Natural killer cell (primary cell): Measurements from ENCODE around the gene CERS6. TPM values are rescaled to one million over a fixed set of nuclear protein-coding genes. Genes with fewer than 3 reads are reported as not detected.

Source experiments
- ATAC-seq, 3 donors: fragments of 150-1000 bp in 2 of 3; fragments of 200-7000 bp in 1 of 3; cut with Tn5 transposase; 1 replicate in 1 of 3; 2 replicates in 2 of 3; pipeline ENCODE4 v1.10.0; 2021; ENCODE audit warnings: mild to moderate bottlenecking in 2 of 3, moderate library complexity in 2 of 3
- DNase-seq, 2 donors: peaks; one replicate each; pipeline versions ENCODE4 v3.0.0 to v3.0.0-alpha.2; 2013 to 2021; ENCODE audit warnings: mixed read lengths in 1 of 2
- H3K27ac ChIP-seq: one replicate; pipeline ENCODE4 v1.5.1; 2013; ENCODE audit warnings: mild to moderate bottlenecking, low read length
- H3K27me3 ChIP-seq: one replicate; pipeline ENCODE4 v1.6.1; 2013; ENCODE audit warnings: low read length; ENCODE audit not compliant: control insufficient read depth, insufficient read depth
- H3K36me3 ChIP-seq: one replicate; pipeline ENCODE4 v1.6.1; 2013; ENCODE audit warnings: low read length; ENCODE audit not compliant: control insufficient read depth, insufficient read depth
- H3K4me1 ChIP-seq: one replicate; pipeline ENCODE4 v1.6.1; 2013; ENCODE audit warnings: low read length; ENCODE audit not compliant: control insufficient read depth, insufficient read depth
- H3K4me3 ChIP-seq: one replicate; pipeline ENCODE4 v1.5.1; 2013; ENCODE audit warnings: low read length
- H3K9me3 ChIP-seq: one replicate; pipeline ENCODE4 v1.6.1; 2013; ENCODE audit warnings: low read length; ENCODE audit not compliant: control insufficient read depth, insufficient read depth
- H3K27ac Mint-ChIP-seq, 2 donors: one replicate each; pipeline ENCODE4 v1.8.0; 2022; ENCODE audit warnings: mild to moderate bottlenecking in 2 of 2, mixed read lengths in 2 of 2, moderate library complexity in 1 of 2
- H3K27me3 Mint-ChIP-seq, 2 donors: one replicate each; pipeline ENCODE4 v1.8.0; 2022; ENCODE audit warnings: low read depth in 2 of 2, mixed read lengths in 2 of 2
- H3K36me3 Mint-ChIP-seq: one replicate; pipeline ENCODE4 v1.8.0; 2022; ENCODE audit warnings: mixed read lengths
- H3K4me1 Mint-ChIP-seq, 2 donors: one replicate each; pipeline ENCODE4 v1.8.0; 2022; ENCODE audit warnings: mixed read lengths in 2 of 2
- H3K4me3 Mint-ChIP-seq: one replicate; pipeline ENCODE4 v1.8.0; 2022; ENCODE audit warnings: mild to moderate bottlenecking, moderate library complexity, mixed read lengths
- H3K9me3 Mint-ChIP-seq, 2 donors: one replicate each; pipeline ENCODE4 v1.8.0; 2022; ENCODE audit warnings: mixed read lengths in 2 of 2
- WGBS: methylation state at CpG from one replicate; pipeline ENCODE4 v1.1.7; 2013; ENCODE audit warnings: missing lambda C conversion rate; ENCODE audit not compliant: insufficient coverage; 5-methylcytosine and 5-hydroxymethylcytosine counted together
- intact Hi-C: fragments of 100-400 bp; cut with micrococcal nuclease; formaldehyde crosslinking; loops from one replicate; pipeline ENCODE4 v1.14.2; 2022
- total RNA-seq, 4 donors: library from RNA; stranded (reverse); fragments of 120-200 nt in 1 of 4; gene quantifications; one replicate each; pipeline versions ENCODE4 v1.2.3 to v1.2.4, GENCODE V29; 2013 to 2022
- TF ChIP-seq, protein P1 (sequence below): fragments of 200-600 bp; IDR thresholded peaks from one replicate; pipeline ENCODE4 v1.8.0; 2022; ENCODE audit warnings: antibody characterized with exemption

Gene CERS6
- total RNA-seq, 3 donors from 2014 or later (not counting 1 experiment from before 2014, with no cell fraction given), result 9.1 to 13.5 (median 11.8) TPM

DNA sequence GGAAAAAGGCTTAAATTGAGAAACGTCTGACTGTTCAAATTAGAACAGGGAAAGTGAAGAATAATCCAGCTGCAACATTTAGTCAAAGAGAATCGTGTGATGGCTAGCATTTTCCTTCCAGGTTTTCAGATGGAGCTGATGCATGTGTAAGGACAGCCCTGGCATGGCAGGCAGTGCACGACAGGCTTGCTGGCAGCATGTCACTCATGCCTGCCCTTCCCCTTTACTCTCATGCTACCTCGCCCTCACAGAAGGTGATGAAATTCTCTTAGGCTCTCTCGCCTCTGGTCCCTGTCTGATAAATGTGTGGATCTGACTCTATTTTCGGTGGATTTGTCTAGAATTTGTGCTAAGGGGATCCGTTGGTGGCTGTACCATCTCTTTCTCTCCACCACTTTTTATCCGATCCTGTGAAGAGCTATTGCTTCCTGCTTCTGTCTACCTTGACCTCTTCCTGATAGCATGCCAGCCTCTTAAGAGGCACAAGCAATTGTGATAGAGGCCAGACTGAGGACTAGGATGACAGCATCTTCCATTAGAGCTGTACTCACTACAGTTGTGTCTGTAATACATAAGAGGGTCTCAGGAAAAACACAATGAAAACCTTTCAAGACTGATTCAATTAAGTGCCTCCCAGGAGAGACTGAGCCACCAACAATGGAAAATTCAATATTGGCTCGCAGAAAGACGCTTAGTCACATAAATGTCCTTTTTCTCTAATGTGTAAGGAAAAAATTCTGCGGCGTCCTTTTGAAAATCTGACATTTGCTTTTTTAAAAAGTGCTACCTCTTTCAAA, 280.8 kb downstream of the CERS6 start:
- Histone ChIP-seq H3K27ac (no peak overlapping the region), H3K9me3 (no peaks in the 10 kb centered on the region), H3K4me1 (peaks cover 6% of the 10 kb centered on the region), H3K36me3 (no peaks in the 10 kb centered on the region), H3K27me3 (no peaks in the 10 kb centered on the region), H3K4me3 (no peak overlapping the region)
- no peaks in the 10 kb centered on the region for H3K27me3 Mint-ChIP-seq
- intact Hi-C loops, result no loop called here
- no peaks in the 10 kb centered on the region for H3K9me3 Mint-ChIP-seq
- ATAC-seq (no peak), DNase-seq (no peak)
- H3K4me3 Mint-ChIP-seq, result peak overlapping the region; percentile 51
- no peaks in the 10 kb centered on the region for H3K36me3 Mint-ChIP-seq
- TF ChIP-seq, protein P1, sequence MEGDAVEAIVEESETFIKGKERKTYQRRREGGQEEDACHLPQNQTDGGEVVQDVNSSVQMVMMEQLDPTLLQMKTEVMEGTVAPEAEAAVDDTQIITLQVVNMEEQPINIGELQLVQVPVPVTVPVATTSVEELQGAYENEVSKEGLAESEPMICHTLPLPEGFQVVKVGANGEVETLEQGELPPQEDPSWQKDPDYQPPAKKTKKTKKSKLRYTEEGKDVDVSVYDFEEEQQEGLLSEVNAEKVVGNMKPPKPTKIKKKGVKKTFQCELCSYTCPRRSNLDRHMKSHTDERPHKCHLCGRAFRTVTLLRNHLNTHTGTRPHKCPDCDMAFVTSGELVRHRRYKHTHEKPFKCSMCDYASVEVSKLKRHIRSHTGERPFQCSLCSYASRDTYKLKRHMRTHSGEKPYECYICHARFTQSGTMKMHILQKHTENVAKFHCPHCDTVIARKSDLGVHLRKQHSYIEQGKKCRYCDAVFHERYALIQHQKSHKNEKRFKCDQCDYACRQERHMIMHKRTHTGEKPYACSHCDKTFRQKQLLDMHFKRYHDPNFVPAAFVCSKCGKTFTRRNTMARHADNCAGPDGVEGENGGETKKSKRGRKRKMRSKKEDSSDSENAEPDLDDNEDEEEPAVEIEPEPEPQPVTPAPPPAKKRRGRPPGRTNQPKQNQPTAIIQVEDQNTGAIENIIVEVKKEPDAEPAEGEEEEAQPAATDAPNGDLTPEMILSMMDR, result no peak
- WGBS, result 90% methylated on average over 10 of the region's 12 CpGs
- H3K27ac Mint-ChIP-seq, result peak overlapping the region; percentile 64 to 88
- peaks cover 46% of the 10 kb centered on the region in 2 donors for H3K4me1 Mint-ChIP-seq

DNA sequence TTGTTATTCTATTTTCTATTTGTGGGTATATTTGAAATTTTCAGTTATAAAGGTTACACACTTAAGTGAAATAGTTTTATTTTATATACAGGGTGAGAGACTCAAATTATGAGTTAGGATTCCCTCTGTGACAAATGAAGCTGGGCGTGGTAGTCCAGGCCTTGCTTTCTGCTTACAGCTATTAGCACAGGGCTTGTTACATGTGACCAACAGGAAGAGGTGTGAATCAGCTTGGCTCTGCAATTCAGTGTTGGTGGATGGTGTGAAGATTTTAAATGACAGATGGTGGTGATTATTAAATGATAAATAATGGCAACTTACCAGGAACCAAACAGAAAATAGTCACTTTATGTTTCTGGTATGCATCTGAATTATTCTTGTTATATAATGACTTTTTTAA, 282.0 kb downstream of the CERS6 start:
- H3K9me3 Mint-ChIP-seq, result no peaks in the 10 kb centered on the region
- peak overlapping the region; percentile 64 to 88 for H3K27ac Mint-ChIP-seq
- H3K27me3 Mint-ChIP-seq, result no peaks in the 10 kb centered on the region

DNA sequence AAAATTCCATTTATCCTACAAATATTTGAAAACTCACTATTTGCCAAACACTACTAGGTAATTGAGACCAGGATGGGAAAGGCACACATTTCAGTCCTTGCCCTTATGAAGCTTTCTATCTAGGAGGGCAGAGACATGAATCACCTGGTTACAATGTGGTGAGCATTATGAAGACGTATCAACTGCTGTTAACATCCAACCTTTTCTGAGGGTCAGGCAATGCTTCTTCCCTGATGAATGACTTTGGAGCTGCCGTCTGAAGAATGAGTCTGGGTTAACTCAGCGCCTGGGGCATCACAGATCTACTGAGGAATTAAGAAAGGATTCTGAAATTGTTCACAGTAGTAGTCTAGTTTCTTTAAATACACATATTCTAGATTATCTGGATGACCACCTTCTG, 284.3 kb downstream of the CERS6 start:
- ATAC-seq, result no peak

More for the DNA sequence above, 282.0 kb downstream of the CERS6 start:
- H3K4me3 Mint-ChIP-seq, result peak overlapping the region; percentile 51
- Histone ChIP-seq H3K27me3 (no peaks in the 10 kb centered on the region), H3K36me3 (no peaks in the 10 kb centered on the region), H3K27ac (no peak overlapping the region), H3K4me1 (peaks cover 6% of the 10 kb centered on the region), H3K4me3 (no peak overlapping the region), H3K9me3 (no peaks in the 10 kb centered on the region)
- DNase-seq, result no peak
- ATAC-seq, result peak; percentile 93 to 98 (median 98)
- intact Hi-C loops, result no loop called here
- no peaks in the 10 kb centered on the region for H3K36me3 Mint-ChIP-seq
- WGBS, result 43% methylated on average over 1 of the region's 1 CpG
- TF ChIP-seq, protein P1, result no peak
- peaks cover 42 to 46% of the 10 kb centered on the region in 2 donors for H3K4me1 Mint-ChIP-seq

More for the DNA sequence above, 284.3 kb downstream of the CERS6 start:
- intact Hi-C loops, result no loop called here
- no peak overlapping the region for H3K4me3 ChIP-seq
- no peak overlapping the region for H3K27ac ChIP-seq
- Mint-ChIP-seq H3K27me3 (no peaks in the 10 kb centered on the region), H3K4me1 (peaks cover 37 to 40% of the 10 kb centered on the region in 2 donors), H3K4me3 (no peak overlapping the region), H3K27ac (peak overlapping the region in 1 of 2 donors; percentile 21), H3K9me3 (no peaks in the 10 kb centered on the region), H3K36me3 (no peaks in the 10 kb centered on the region)
- no peaks in the 10 kb centered on the region for H3K36me3 ChIP-seq
- peaks cover 6% of the 10 kb centered on the region for H3K4me1 ChIP-seq
- H3K9me3 ChIP-seq, result no peaks in the 10 kb centered on the region
- no peaks in the 10 kb centered on the region for H3K27me3 ChIP-seq
- TF ChIP-seq, protein P1, result no peak
- DNase-seq, result no peak
- WGBS, result 95% methylated on average over 2 of the region's 3 CpGs
